Tibial artery (tissue), 4 donors: ENCODE results near the gene FGD5.

Experiments used
- DNase-seq, 2 donors: peaks; one replicate each; pipeline ENCODE4 v3.0.0-alpha.2; 2019
- H3K27ac ChIP-seq, 2 donors: fragments of 200-600 bp; sonication (generic) in 1 of 2; 1 replicate in 1 of 2; 2 replicates in 1 of 2; pipeline ENCODE4 v1.5.1; 2018 to 2019; ENCODE audit warnings: mild to moderate bottlenecking in 1 of 2
- H3K27me3 ChIP-seq, 2 donors: fragments of 200-600 bp; sonication (generic) in 1 of 2; one replicate each; pipeline versions ENCODE4 v1.5.1 to v1.6.0; 2016 to 2019
- H3K36me3 ChIP-seq, 3 donors: fragments of 200-600 bp; sonication (generic) in 2 of 3; one replicate each; pipeline ENCODE4 v1.5.1; 2016 to 2019; ENCODE audit warnings: mild to moderate bottlenecking in 2 of 3
- H3K4me1 ChIP-seq, 4 donors: fragments of 200-600 bp; sonication (generic) in 2 of 4; 1 replicate in 3 of 4; 2 replicates in 1 of 4; pipeline ENCODE4 v1.5.1; 2016 to 2019
- H3K4me3 ChIP-seq, 2 donors: fragments of 200-600 bp; sonication (generic) in 1 of 2; 1 replicate in 1 of 2; 2 replicates in 1 of 2; pipeline ENCODE4 v1.5.1; 2018 to 2019; ENCODE audit warnings: mild to moderate bottlenecking in 2 of 2
- H3K9me3 ChIP-seq, 3 donors: fragments of 200-600 bp; sonication (generic) in 1 of 3; one replicate each; pipeline ENCODE4 v1.5.1; 2016 to 2019
- CTCF ChIP-seq, 2 experiments: fragments of 200-600 bp in 1 of 2; fragments of 450-650 bp in 1 of 2; IDR thresholded peaks; one replicate each; pipeline ENCODE4 v1.5.1; 2017 to 2019; ENCODE audit warnings: antibody characterized with exemption in 2 of 2, mild to moderate bottlenecking in 1 of 2, moderate library complexity in 1 of 2
- intact Hi-C: fragments of 100-400 bp; cut with DNase I; formaldehyde crosslinking; loops from one replicate; pipeline ENCODE4 v1.15.0; 2023; ENCODE audit warnings: low total_unique reads

Gene FGD5

GRCh38 chr3:14811684-14812083 is 7.1 kb upstream of the FGD5 start:
- intact Hi-C loops = no loop called here
- DNase-seq = no peak
- peak overlapping the region; percentile 29 to 62 for H3K27ac ChIP-seq

GRCh38 chr3:14812196-14812790 is 6.5 kb upstream of the FGD5 start:
- TF ChIP-seq CTCF (IDR thresholded peaks at IDR 0.05) = no peak
- peak overlapping the region in 1 of 2 donors; percentile 6 for H3K27ac ChIP-seq
- H3K27me3 ChIP-seq = peaks cover 0 to 34% of the 10 kb centered on the region in 2 donors
- intact Hi-C loops = no loop called here
- H3K9me3 ChIP-seq = no peaks in the 10 kb centered on the region
- H3K4me1 ChIP-seq = peaks cover 0 to 16% (median 5%) of the 10 kb centered on the region in 4 donors
- DNase-seq = no peak
- H3K36me3 ChIP-seq = no peaks in the 10 kb centered on the region
- peak overlapping the region; percentile 51 to 64 for H3K4me3 ChIP-seq

More at GRCh38 chr3:14811684-14812083, 7.1 kb upstream of the FGD5 start:
- H3K27me3 ChIP-seq = peaks cover 0 to 38% of the 10 kb centered on the region in 2 donors
- H3K4me3 ChIP-seq = peak overlapping the region; percentile 51 to 64
- no peaks in the 10 kb centered on the region for H3K36me3 ChIP-seq
- no peaks in the 10 kb centered on the region for H3K9me3 ChIP-seq
- TF ChIP-seq CTCF (IDR thresholded peaks at IDR 0.05) = no peak
- peaks cover 0 to 16% (median 5%) of the 10 kb centered on the region in 4 donors for H3K4me1 ChIP-seq

DNA sequence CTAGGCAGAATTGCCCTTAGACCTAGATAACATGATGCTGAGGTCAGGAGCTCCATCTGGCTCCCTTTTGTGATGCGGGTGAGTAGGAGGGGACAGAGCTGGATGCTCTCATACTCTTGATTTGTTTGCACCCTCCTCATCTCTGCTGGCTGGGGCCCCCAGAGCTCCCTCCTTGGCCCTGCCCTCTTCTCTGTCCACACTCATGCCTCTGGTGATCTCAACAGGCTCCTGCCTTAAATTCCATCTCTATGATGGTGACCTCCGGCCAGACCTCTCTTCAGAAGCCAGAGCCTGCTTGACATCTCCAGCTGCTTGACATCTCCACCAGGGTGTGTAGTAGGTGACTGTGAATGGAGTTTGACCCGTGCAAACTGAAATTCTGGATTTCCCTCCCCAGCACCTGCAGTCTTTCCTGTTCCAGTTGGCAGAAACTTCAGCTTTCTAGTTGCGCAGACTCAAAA is 4.3 kb upstream of the FGD5 start:
- Histone ChIP-seq H3K4me3 (no peak overlapping the region), H3K4me1 (peaks cover 0 to 16% (median 5%) of the 10 kb centered on the region in 4 donors), H3K36me3 (peaks cover 0 to 6% (median 5%) of the 10 kb centered on the region in 3 donors), H3K27me3 (peaks cover 0 to 22% of the 10 kb centered on the region in 2 donors), H3K9me3 (no peaks in the 10 kb centered on the region), H3K27ac (no peak overlapping the region)
- DNase-seq = no peak
- intact Hi-C loops = no loop called here
- TF ChIP-seq CTCF (IDR thresholded peaks at IDR 0.05) = no peak

GRCh38 chr3:14816359-14816758 is 2.4 kb upstream of the FGD5 start:
- no peaks in the 10 kb centered on the region for H3K9me3 ChIP-seq
- H3K27ac ChIP-seq = no peak overlapping the region
- TF ChIP-seq CTCF (IDR thresholded peaks at IDR 0.05) = no peak
- no peak overlapping the region for H3K4me3 ChIP-seq
- intact Hi-C loops = no loop called here
- H3K36me3 ChIP-seq = peaks cover 0 to 24% (median 14%) of the 10 kb centered on the region in 3 donors
- no peak for DNase-seq
- H3K27me3 ChIP-seq = peaks cover 0 to 7% of the 10 kb centered on the region in 2 donors
- H3K4me1 ChIP-seq = peaks cover 0 to 2% (median under 1%) of the 10 kb centered on the region in 4 donors

- intact Hi-C loops = no loop called here
- no peak overlapping the region for H3K27ac ChIP-seq
Observed at GRCh38 chr3:14819671-14820070, 909 bp downstream of the FGD5 start.

More at GRCh38 chr3:14819671-14820070, 909 bp downstream of the FGD5 start:
- Histone ChIP-seq H3K4me3 (no peak overlapping the region), H3K36me3 (peaks cover 0 to 24% (median 14%) of the 10 kb centered on the region in 3 donors), H3K4me1 (no peaks in the 10 kb centered on the region), H3K27me3 (no peaks in the 10 kb centered on the region), H3K9me3 (no peaks in the 10 kb centered on the region)
- TF ChIP-seq CTCF (IDR thresholded peaks at IDR 0.05) = no peak
- DNase-seq = no peak
